Measurements from ENCODE around the gene FARP1. TPM values are rescaled to one million over a fixed set of nuclear protein-coding genes. Genes with fewer than 3 reads are reported as not detected.

Gene FARP1
- total and polyA plus RNA-seq, 2 of the 8 experiments (the other 6 are each of a cell fraction or from before 2014, with no cell fraction given) = 24.7 to 104 TPM

GRCh38 chr13:98385606-98386005 lies 242.7 kb downstream of the FARP1 start:
- Histone ChIP-seq H2BK20ac (ENCODE audit: low read length) (no peak overlapping the region), H2BK5ac (ENCODE audit: low read depth, low read length) (no peak overlapping the region), H3K9me3 (ENCODE audit: insufficient read depth in 2 of 2, low read depth in 1 of 2, low read length in 1 of 2) (no peaks in the 10 kb centered on the region), H4K8ac (ENCODE audit: extremely low read depth, insufficient read depth, low read length) (no peak overlapping the region), H3K79me2 (ENCODE audit: control insufficient read depth in 1 of 2, insufficient read depth in 2 of 2, low read length in 2 of 2) (no peaks in the 10 kb centered on the region), H3K4me2 (ENCODE audit: insufficient read depth in 1 of 2, low read depth in 2 of 2, low read length in 2 of 2) (no peak overlapping the region), H3K4me3 (ENCODE audit: extremely low read depth in 1 of 4, insufficient read depth in 2 of 4, low read depth in 3 of 4, low read length in 4 of 4) (no peak overlapping the region), H3K27me3 (replicated peaks in 1 of 4; ENCODE audit: control insufficient read depth in 3 of 4, extremely low read depth in 1 of 4, insufficient read depth in 3 of 4, low read length in 3 of 4) (no peaks in the 10 kb centered on the region), H4K91ac (replicated peaks; ENCODE audit: insufficient read length, low read length) (no peak overlapping the region), H3K23me2 (ENCODE audit: low read depth, low read length) (no peaks in the 10 kb centered on the region), H3K27ac (ENCODE audit: low read depth, low read length) (no peak overlapping the region), H2AFZ (ENCODE audit: low read length) (no peak overlapping the region), H3K36me3 (ENCODE audit: control insufficient read depth in 2 of 4, insufficient read depth in 4 of 4, low read length in 3 of 4) (peaks cover 0 to 34% (median 7%) of the 10 kb centered on the region in 4 experiments; a peak in 6 of 8 replicates), H2BK15ac (ENCODE audit: low read length) (no peak overlapping the region), H4K5ac (ENCODE audit: insufficient read length, low read depth, low read length) (no peak overlapping the region), H3K18ac (ENCODE audit: extremely low read depth, low read length) (no peak overlapping the region), H3K79me1 (ENCODE audit: low read depth, low read length) (no peaks in the 10 kb centered on the region), H3K23ac (ENCODE audit: insufficient read length) (no peak overlapping the region), H2BK12ac (ENCODE audit: low read depth, low read length) (no peak overlapping the region), H3K4ac (replicated peaks; ENCODE audit: insufficient read length, low read depth, low read length) (no peak overlapping the region), H3K56ac (replicated peaks; ENCODE audit: insufficient read length, low read depth, low read length) (no peak overlapping the region), H2AK5ac (ENCODE audit: low read depth, low read length) (no peak overlapping the region), H3K14ac (ENCODE audit: insufficient read length) (no peak overlapping the region), H4K20me1 (replicated peaks in 1 of 2; ENCODE audit: control insufficient read depth in 1 of 2, insufficient read depth in 2 of 2, low read length in 2 of 2) (peaks cover 0 to 2% of the 10 kb centered on the region in 2 experiments), H3K4me1 (replicated peaks in 1 of 4; ENCODE audit: control insufficient read depth in 3 of 4, insufficient read depth in 4 of 4, low read length in 3 of 4) (no peaks in the 10 kb centered on the region), H3K9ac (replicated peaks in 1 of 4; ENCODE audit: extremely low read depth in 1 of 4, low read depth in 3 of 4, low read length in 3 of 4) (no peak overlapping the region), H2BK120ac (replicated peaks; ENCODE audit: low read depth, low read length) (no peak overlapping the region)
- FAIRE-seq = no peak
- CTCF ChIA-PET (ENCODE audit: partially characterized antibody) = interaction anchor here (0.6 to 1.2 kb wide), 3 partner anchors 35 to 45 kb away, joined by 3 read pairs; no protein-coding TSS in a partner anchor
- DNase-seq (ENCODE audit: low read depth in 1 of 2, low spot score in 2 of 2) = no peak
- POLR2A ChIA-PET (ENCODE audit: partially characterized antibody) = interaction anchor here (1.6 kb wide), 1 partner anchor 10 kb away, joined by 4 read pairs; no protein-coding TSS in a partner anchor
- 93% methylated on average over 10 of the region's 10 CpGs; no CpG with 5 or more reads in 1 of the 2 experiments for WGBS, 2 experiments (ENCODE audit: extremely low coverage in 1 of 2, insufficient coverage in 1 of 2, insufficient read length in 1 of 2, insufficient replicate concordance in 2 of 2, low coverage in 1 of 2, low lambda C conversion rate in 2 of 2, missing lambda C conversion rate in 1 of 2)
- TF ChIP-seq ZNF274 (IDR thresholded peaks at IDR 0.05; ENCODE audit: borderline replicate concordance, extremely low read depth, low read length) (no peak), NRF1 (IDR thresholded peaks at IDR 0.05; ENCODE audit: low read depth, low read length) (no peak), ATF3 (IDR thresholded peaks at IDR 0.05; ENCODE audit: insufficient read depth, low read depth, low read length) (no peak), KDM1A (IDR thresholded peaks at IDR 0.05; ENCODE audit: borderline replicate concordance, low read length) (no peak), TCF12 (IDR thresholded peaks at IDR 0.05; ENCODE audit: low read depth, low read length) (no peak), TAF1 (IDR thresholded peaks at IDR 0.05; ENCODE audit: low read depth, low read length) (no peak), KDM4A (IDR thresholded peaks at IDR 0.05; ENCODE audit: low read depth, low read length, severe bottlenecking) (no peak), ATF2 (IDR thresholded peaks at IDR 0.05; ENCODE audit: low read length) (no peak), CHD1 (IDR thresholded peaks at IDR 0.05; ENCODE audit: low read depth, low read length) (no peak), SIRT6 (IDR thresholded peaks at IDR 0.05; ENCODE audit: low read length) (no peak), POU5F1 (IDR thresholded peaks at IDR 0.05; ENCODE audit: low read depth, low read length) (no peak), FOSL1 (IDR thresholded peaks at IDR 0.05; ENCODE audit: insufficient read depth, low read depth, low read length) (no peak)

All from H1 (cell line).